HG02943 (cell line): ENCODE results near the gene CLHC1.
A peak's percentile ranks its signal among the peaks of the same experiment; 100 is the strongest.
"Not testable (repeated sequence)": the region's sequence is repeated elsewhere in the genome, so short reads cannot be mapped to it uniquely, and the experiment has no call there.

Experiments
- ATAC-seq: cut with Tn5 transposase; IDR thresholded peaks from one replicate; pipeline ENCODE4 v1.9.1; 2021; ENCODE audit warnings: mild to moderate bottlenecking, low read depth, moderate library complexity; ENCODE audit not compliant: unreplicated experiment

CLHC1 gene

GRCh38 chr2:55138014-55138881 lies 93.8 kb downstream of the CLHC1 start:
- no peak for ATAC-seq

- no peak for ATAC-seq
Measured at GRCh38 chr2:55137024-55137958, 94.8 kb downstream of the CLHC1 start.

GRCh38 chr2:55136138-55136541 lies 96.0 kb downstream of the CLHC1 start:
- ATAC-seq, result no peak

GRCh38 chr2:55135491-55135890 lies 96.6 kb downstream of the CLHC1 start:
- no peak for ATAC-seq

- ATAC-seq, result peak; percentile 29
Measured at GRCh38 chr2:55134316-55134706, 97.8 kb downstream of the CLHC1 start.

- ATAC-seq, result peak; percentile 82
Measured at GRCh38 chr2:55133467-55134315, 98.4 kb downstream of the CLHC1 start.

GRCh38 chr2:55130849-55131248 lies 101.2 kb downstream of the CLHC1 start:
- ATAC-seq, result no peak

GRCh38 chr2:55126643-55127042 lies 105.5 kb downstream of the CLHC1 start:
- not testable (repeated sequence) for ATAC-seq
